Forelimb muscle (tissue), 1 donor: Measurements from ENCODE around the gene USP47. TPM values are rescaled to one million over a fixed set of nuclear protein-coding genes. Genes with fewer than 3 reads are reported as not detected.

Experiments
- DNase-seq: peaks from one replicate; pipeline ENCODE4 v3.0.0-alpha.2; 2013; ENCODE audit warnings: low read depth
- polyA plus RNA-seq: library from polyadenylated mRNA; unstranded; fragments of 120-200 nt; gene quantifications from one replicate; pipeline ENCODE4 v1.2.1, GENCODE V29; 2013; ENCODE audit not compliant: insufficient read length

USP47 gene
- polyA plus RNA-seq, 1 donor: 69.4 TPM

- no peak for DNase-seq
These were observed 139.1 kb downstream of the USP47 start for GRCh38 chr11:11980841-11981308.

GRCh38 chr11:11981364-11981763, 139.6 kb downstream of the USP47 start:
- DNase-seq: no peak

- DNase-seq: no peak
These were observed 140.1 kb downstream of the USP47 start for GRCh38 chr11:11981840-11982239.

- no peak for DNase-seq
These were observed 140.7 kb downstream of the USP47 start for GRCh38 chr11:11982461-11982860.

GRCh38 chr11:11982975-11983374, 141.2 kb downstream of the USP47 start:
- no peak for DNase-seq

- no peak for DNase-seq
These were observed 141.7 kb downstream of the USP47 start for GRCh38 chr11:11983427-11983826.

- no peak for DNase-seq
These were observed 142.8 kb downstream of the USP47 start for GRCh38 chr11:11984563-11984962.

GRCh38 chr11:11985016-11985715, 143.4 kb downstream of the USP47 start:
- DNase-seq: no peak

GRCh38 chr11:11985954-11986949, 144.5 kb downstream of the USP47 start:
- DNase-seq: no peak

GRCh38 chr11:11987503-11988022, 145.8 kb downstream of the USP47 start:
- DNase-seq: no peak

GRCh38 chr11:11988099-11988651, 146.4 kb downstream of the USP47 start:
- DNase-seq: no peak

- DNase-seq: no peak
These were observed 147.0 kb downstream of the USP47 start for GRCh38 chr11:11988681-11989261.

- DNase-seq: no peak
These were observed 148.3 kb downstream of the USP47 start for GRCh38 chr11:11989774-11990744.

GRCh38 chr11:11992257-11993212, 150.8 kb downstream of the USP47 start:
- DNase-seq: no peak

GRCh38 chr11:11993839-11994238, 152.1 kb downstream of the USP47 start:
- no peak for DNase-seq

GRCh38 chr11:11995601-11996000, 153.8 kb downstream of the USP47 start:
- no peak for DNase-seq

- no peak for DNase-seq
These were observed 154.7 kb downstream of the USP47 start for GRCh38 chr11:11996321-11997048.

- DNase-seq: no peak
These were observed 155.2 kb downstream of the USP47 start for GRCh38 chr11:11997049-11997322.
